NCI-H526 (cell line): ENCODE measurements around the gene FHIT.
"Not testable (repeated sequence)": the region's sequence is repeated elsewhere in the genome, so short reads cannot be mapped to it uniquely, and the experiment has no call there.

ENCODE experiments used
- DNase-seq, 2 experiments: peaks; one replicate each; lab custom pipeline; 2025; lab: John Stamatoyannopoulos, UW

Gene FHIT

DNA sequence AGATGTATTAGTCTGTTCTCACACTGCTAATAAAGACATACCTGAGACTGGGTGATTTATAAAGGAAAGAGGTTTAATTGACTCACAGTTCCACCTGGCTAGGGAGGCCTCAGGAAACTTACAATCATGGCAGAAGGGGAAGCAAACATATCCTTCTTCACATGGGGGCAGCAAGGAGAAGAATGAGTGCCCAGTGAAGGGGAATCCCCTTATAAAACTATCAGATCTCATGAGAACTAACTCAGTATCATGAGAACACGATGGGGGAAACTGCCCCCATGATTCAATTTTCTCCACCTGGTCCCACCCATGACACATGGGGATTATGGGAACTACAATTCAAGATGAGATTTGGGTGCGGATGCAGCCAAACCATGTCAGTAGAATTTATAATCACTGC lies 1316.7 kb downstream of the FHIT start:
- not testable (repeated sequence) for DNase-seq

DNA sequence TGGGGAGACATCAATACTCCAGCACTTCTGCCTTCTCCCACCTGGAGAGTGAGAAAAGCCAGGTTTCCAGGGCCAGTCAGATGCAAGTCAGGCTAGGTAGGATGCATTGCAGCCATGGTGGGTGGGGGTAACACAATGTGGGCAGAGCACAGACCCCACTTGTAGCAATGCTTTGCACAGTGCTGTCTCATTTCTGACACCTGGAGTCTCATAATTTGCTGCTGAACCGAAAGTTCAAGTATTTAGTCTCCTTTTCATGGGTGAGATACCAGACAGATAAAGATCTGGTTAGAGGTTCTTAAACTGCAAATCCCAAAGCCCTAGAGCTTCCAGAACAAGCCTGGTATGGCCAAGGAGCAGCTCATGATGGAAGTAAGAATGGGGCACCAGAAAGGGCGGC lies 1321.1 kb downstream of the FHIT start:
- no peak for DNase-seq

GRCh38 chr3:59927056-59927455 lies 1324.2 kb downstream of the FHIT start:
- DNase-seq, result no peak

- no peak for DNase-seq
Observed at GRCh38 chr3:59925946-59926345, 1325.3 kb downstream of the FHIT start.

DNA sequence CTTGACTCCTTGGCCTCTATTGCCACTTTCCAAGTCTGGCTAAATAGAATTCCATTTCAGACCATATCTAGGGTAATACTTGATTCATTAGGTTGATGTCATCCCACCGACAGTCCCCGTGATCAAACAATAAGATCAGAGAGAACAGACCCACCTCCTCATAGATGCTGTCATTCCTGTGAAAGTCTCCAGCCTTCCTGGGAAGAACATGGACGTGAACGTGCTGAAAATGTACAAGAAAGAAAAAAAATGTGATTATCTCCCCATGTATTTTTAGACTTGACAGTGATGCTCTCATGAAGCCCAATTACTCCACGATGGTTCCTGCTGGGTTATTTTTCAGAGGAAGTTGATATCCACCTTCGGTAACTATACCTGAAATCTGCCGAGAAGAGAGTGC lies 1329.1 kb downstream of the FHIT start:
- no peak for DNase-seq

DNA sequence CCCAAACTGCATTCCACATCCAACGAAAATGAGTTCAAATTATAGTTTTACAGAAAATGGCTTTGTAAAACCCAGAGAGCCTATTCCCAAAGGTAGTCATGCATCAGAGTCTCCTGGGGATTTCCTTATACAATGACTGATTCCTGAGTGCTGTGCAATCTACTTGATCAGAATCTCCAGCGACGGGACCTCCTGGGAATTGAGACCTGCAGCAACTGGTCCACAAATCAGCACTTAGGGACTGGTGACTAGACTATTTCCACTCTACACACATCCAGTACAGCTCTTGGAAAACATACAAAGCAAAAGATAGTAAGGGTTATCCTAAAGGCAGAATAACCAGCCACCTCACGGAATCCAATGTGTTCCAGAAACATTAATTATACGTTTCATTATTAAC lies 1330.4 kb downstream of the FHIT start:
- no peak for DNase-seq

DNA sequence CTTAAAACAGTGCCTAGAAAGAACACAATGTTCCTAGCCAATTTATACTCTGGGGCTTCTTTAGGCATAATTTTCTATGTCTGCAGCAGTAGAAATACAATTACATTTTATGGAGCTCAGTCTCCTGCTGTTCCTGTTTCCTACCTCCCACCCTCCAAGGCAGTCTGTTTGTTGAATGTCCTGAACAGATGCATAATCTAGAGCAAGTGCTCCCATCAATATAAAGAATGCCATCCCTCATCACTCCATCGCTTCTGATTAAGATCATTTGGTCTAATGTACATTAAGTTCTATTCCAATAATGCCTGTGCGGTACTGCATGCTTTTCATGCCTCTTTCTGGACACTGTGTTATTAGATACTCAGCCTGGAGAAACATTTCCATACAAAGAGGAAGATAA lies 1331.7 kb downstream of the FHIT start:
- no peak for DNase-seq

DNA sequence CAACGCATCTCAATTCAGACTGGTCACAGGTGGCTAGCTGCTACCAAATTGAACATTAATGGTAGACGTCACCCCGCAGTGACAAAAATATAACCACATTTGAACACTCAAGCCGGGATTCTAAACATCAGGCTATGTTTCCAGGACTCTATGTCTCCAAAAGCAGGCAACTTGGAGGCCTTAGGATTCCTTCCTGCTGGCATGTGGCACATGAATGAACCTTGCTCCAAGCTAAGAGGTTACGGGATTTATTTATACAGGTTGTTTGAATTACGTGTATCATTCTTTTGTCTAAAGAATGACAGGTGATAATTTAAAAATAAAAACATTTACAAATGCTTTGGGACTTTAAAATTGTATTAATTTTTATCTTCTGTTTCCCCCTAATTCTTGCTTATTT lies 1337.0 kb downstream of the FHIT start:
- DNase-seq, result no peak

DNA sequence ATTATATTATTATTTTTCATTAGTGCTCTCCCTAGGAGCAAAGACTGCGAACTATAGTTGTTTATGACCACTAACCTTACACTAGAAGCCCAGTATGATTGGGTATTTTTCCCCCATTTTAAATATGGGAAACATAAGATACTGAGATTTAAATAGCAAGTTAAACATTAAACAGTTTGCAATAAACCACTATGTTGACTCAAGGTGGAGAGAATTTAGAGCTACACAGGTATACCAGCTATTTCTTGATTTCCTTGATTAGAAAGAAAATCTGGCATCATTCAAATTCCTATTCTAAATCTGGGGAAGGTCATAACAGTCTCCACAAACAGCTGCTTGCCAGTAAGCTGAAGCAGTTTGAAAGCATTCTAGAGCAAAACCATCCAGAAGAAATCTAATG lies 1337.6 kb downstream of the FHIT start:
- no peak for DNase-seq

DNA sequence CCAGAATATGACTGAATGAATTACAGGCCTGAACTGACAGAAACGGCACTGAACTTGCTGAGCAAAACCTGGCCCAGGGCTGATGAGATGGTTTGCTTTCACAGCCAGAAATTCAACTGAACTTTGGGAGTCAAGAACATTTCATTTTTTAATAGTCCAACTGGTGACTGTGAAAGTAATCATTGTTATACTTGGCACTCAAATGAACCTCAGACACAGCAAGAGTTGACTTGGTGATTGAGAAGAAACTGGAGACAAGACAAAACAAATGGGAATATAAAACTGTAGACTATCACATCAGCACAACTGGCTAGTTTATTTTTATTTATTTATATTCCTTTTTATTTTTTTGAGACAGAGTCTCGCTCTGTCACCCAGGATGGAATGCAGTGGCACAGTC lies 1342.6 kb downstream of the FHIT start:
- DNase-seq, result no peak

DNA sequence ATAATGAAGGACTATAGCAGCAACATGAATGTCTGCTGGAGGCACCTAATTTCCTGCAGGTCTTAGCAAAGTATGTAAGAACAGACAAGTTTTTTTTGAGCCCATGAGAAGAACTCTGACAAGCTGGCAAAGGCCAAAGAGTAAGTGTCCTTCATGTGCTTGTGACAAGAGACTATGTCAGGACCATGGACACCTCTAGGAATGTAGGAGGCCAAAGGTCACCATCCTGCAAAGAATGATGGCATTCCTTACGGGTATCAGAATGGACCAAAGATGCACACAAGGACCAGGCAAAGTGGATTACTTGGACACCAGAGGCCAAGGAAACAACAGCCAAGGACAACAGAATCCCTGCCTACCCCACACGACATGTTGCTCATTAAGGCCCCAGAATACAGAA lies 1343.0 kb downstream of the FHIT start:
- no peak for DNase-seq

DNA sequence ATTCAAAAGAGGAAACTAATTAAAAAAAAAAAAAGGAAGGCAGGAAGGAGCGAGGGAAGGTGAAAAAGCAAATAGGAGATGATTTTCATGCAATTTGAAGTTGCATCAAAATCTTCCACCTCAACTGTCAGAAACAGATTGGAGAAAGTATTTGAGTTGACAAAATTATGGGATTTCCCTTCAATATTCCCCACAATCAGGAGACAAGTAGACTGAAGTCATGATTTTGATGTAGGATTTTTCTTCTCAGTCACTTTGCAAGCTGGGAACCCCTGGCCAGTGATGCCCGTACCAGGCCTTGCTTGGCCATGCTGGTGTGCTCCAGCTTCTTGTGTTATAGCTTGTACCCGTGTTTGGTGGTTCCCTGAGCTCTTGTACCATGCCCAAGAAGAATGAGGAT lies 1347.0 kb downstream of the FHIT start:
- DNase-seq, result no peak

GRCh38 chr3:59899061-59899460 lies 1352.2 kb downstream of the FHIT start:
- no peak for DNase-seq

DNA sequence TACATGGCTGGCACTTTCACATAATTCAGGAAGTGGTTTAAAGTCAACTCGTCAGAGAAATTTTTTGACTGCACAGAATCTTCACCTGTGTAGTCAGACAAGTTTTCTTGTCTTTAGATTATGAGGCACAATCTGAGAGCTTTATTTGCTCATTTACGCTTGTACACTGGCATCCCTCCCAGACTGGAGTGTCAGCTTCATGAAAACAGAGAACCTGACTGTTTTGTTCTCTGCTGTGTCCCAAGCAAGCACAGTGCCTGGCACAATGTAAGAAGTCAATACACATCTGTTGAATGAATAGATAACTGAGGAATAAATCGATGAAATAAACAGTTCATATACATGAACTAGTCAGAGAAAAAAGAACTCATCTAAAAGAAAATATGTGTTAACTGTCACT lies 1355.3 kb downstream of the FHIT start:
- DNase-seq, result no peak

GRCh38 chr3:59894425-59895121 lies 1356.7 kb downstream of the FHIT start:
- no peak for DNase-seq

DNA sequence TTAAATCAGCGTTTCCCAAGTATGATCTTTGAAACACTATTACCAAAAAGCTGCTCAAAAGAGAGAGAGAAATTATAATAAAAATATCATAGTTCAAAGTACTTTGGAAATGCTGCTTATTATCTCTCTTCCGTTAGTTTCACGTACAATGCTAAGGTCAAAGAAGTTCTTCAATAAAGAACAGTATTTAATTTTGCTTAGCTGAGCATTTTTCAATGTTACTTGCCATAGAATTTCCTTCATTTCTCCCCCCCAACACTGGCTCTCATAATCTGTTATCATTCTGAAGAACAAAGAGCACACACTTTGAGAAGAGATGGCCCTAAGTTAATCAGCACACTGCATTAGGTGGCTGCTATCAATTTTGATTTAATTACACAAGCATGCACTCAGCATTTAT lies 1360.6 kb downstream of the FHIT start:
- no peak for DNase-seq

DNA sequence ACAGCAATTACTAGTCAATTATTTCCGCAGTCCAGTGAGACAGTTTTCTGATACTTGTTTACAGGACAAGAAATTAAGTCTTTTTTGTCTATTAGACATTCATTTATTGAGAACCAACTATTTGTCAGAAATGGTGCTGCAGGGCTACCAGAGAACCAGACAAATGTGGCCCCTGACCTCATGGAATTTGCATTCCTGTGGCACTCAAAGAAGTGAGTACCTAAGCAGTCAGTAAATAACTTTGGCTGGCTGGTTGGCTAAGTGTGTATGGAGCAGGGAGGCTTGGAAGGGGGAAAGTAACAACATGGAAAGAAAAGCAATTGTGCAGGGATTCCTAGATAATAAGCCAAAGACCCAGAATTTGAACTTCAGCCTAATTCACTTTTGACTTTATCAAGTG lies 1364.5 kb downstream of the FHIT start:
- no peak for DNase-seq

GRCh38 chr3:59885899-59886400 lies 1365.3 kb downstream of the FHIT start:
- DNase-seq, result no peak

DNA sequence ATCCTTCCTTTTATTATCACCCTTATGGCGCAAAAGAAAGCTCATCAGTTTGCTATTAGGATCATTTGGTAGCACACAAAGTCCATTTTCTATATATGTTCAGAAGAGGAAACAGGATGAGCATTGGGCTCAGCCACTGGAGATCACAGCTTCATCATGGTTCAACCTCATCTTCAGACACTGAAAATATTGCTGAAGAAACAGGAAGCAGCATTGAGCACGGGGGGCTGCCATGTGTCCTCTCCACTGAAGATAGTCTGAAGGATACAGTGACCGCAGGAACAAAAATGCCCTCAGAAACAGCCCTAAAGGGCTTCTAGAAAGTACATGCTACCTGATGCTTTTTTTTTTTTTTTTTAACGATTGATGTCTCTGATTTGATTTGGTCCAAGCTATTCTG lies 1366.2 kb downstream of the FHIT start:
- no peak for DNase-seq

DNA sequence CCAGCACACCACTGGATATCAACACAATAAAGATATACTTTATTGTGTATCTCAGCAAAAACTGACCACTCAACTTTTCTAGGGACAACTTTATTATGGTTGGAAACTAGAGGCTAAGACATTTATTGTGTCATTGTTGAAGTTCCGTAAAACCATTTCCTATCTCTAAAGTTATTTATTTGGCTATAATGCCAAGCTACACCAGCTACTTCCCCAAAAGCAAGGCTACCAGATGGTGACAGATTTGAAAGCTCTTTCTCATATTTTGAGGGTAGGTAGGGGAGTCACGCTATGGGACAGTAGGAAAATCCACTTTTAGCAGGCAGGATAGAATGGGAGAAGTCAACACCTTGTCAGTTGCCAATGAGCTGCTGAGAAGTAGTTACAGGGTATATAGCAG lies 1366.8 kb downstream of the FHIT start:
- no peak for DNase-seq

DNA sequence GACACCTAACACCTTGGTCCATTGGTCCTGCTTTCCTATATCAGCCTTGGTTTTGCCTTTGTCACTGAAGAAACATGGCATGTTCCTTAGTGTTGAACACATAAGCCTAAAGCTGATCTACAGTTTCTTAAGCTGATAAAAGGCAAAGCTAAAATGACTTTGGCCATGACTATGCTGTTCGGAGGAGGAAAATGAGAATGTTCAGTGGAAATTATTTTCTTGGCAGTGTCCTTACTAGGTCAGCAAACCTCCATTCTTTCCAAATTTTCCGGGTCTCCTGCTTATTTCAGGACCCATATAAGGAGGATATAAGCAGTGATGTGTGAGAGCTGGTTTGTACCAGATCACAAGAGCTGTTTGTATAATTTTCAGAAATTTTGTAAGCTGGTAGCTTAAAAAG lies 1368.5 kb downstream of the FHIT start:
- no peak for DNase-seq

DNA sequence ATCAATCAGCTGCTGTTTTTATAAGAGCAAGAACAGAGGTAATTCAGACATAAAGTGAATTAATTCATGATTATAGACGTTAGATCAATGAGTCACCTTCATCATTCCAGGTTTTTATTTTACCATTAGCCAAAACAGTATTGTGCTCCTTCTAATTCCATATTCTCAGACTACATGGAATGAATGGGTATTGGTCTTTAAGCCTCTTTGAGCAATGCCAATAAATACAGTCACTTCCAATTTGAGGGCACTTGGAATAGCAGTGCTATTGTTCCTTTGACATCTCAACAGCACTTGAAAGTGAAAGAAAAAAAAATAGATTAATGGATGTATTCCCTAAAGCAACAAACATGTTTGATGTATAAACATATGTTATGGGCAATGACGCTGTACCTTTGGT lies 1370.5 kb downstream of the FHIT start:
- DNase-seq, result no peak

- peak in 1 of 2 experiments; percentile 12 for DNase-seq
Observed at GRCh38 chr3:59879031-59879581, 1372.1 kb downstream of the FHIT start.

- DNase-seq, result no peak
Observed at GRCh38 chr3:59878038-59878427, 1373.2 kb downstream of the FHIT start.
